Smooth muscle cell (in vitro differentiated cells): ENCODE measurements around the gene FAM171A1. TPM values are rescaled to one million over a fixed set of nuclear protein-coding genes. Genes with fewer than 3 reads are reported as not detected.

Experiments
- DNase-seq: peaks from one replicate; lab custom pipeline; 2025; ENCODE audit not compliant: unreplicated experiment; lab: John Stamatoyannopoulos, UW
- H2AFZ ChIP-seq: fragments of 200-600 bp; sonication (generic); 2 replicates; pipeline ENCODE4 v1.6.0; 2016; ENCODE audit warnings: antibody characterized with exemption, low read depth, mild to moderate bottlenecking
- H3F3A ChIP-seq: fragments of 200-600 bp; sonication (generic); 2 replicates; pipeline ENCODE4 v1.6.0; 2017; ENCODE audit warnings: antibody characterized with exemption, low read depth
- H3K27ac ChIP-seq: fragments of 200-600 bp; sonication (generic); 2 replicates; pipeline ENCODE4 v1.5.1; 2016; ENCODE audit warnings: low read depth, mild to moderate bottlenecking
- H3K27me3 ChIP-seq: fragments of 200-600 bp; sonication (generic); 2 replicates; pipeline ENCODE4 v1.6.1; 2016; ENCODE audit warnings: low read depth, mild to moderate bottlenecking
- H3K36me3 ChIP-seq: fragments of 200-600 bp; sonication (generic); 2 replicates; pipeline ENCODE4 v1.5.1; 2016; ENCODE audit warnings: low read depth
- H3K4me1 ChIP-seq: fragments of 200-600 bp; sonication (generic); 2 replicates; pipeline ENCODE4 v1.5.1; 2016; ENCODE audit warnings: low read depth
- H3K4me2 ChIP-seq: fragments of 200-600 bp; sonication (generic); 2 replicates; pipeline ENCODE4 v1.6.0; 2016; ENCODE audit warnings: mild to moderate bottlenecking
- H3K4me3 ChIP-seq: fragments of 200-600 bp; sonication (generic); 2 replicates; pipeline ENCODE4 v1.5.1; 2016; ENCODE audit warnings: mild to moderate bottlenecking
- H3K79me2 ChIP-seq: fragments of 200-600 bp; sonication (generic); 2 replicates; pipeline ENCODE4 v1.6.0; 2016; ENCODE audit warnings: low read depth, mild to moderate bottlenecking
- H3K9ac ChIP-seq: fragments of 200-600 bp; sonication (generic); 2 replicates; pipeline ENCODE4 v1.6.0; 2016; ENCODE audit warnings: low read depth
- H3K9me3 ChIP-seq: fragments of 200-600 bp; sonication (generic); replicated peaks from 2 replicates; pipeline ENCODE4 v1.5.1; 2016; ENCODE audit warnings: low read depth
- H4K20me1 ChIP-seq: fragments of 200-600 bp; sonication (generic); 2 replicates; pipeline ENCODE4 v1.6.0; 2016; ENCODE audit warnings: low read depth
- WGBS: methylation state at CpG from one replicate; pipeline ENCODE4 v1.1.7; 2016; ENCODE audit warnings: low lambda C conversion rate; 5-methylcytosine and 5-hydroxymethylcytosine counted together
- polyA plus RNA-seq: library from polyadenylated mRNA; unstranded; fragments of >200 nt; fragmentation: Nextera tagmentation; extraction: Ambion mirVana; gene quantifications from 2 replicates; pipeline ENCODE4 v1.2.1, GENCODE V29; 2016
- total RNA-seq: library from RNA; depleted of rRNA; stranded (reverse); fragments of >200 nt; gene quantifications from 2 replicates; pipeline ENCODE4 v1.2.3, GENCODE V29; 2014
- TF ChIP-seq, protein P1 (sequence below): fragments of 200-600 bp; sonication (generic); IDR thresholded peaks from 2 replicates; pipeline ENCODE4 v1.5.1; 2017; ENCODE audit warnings: borderline replicate concordance, mild to moderate bottlenecking, antibody characterized with exemption; ENCODE audit not compliant: insufficient read depth, poor library complexity, severe bottlenecking

Gene FAM171A1
- total and polyA plus RNA-seq, 2 experiments from 2014 or later: 25.5 to 37.2 TPM

DNA sequence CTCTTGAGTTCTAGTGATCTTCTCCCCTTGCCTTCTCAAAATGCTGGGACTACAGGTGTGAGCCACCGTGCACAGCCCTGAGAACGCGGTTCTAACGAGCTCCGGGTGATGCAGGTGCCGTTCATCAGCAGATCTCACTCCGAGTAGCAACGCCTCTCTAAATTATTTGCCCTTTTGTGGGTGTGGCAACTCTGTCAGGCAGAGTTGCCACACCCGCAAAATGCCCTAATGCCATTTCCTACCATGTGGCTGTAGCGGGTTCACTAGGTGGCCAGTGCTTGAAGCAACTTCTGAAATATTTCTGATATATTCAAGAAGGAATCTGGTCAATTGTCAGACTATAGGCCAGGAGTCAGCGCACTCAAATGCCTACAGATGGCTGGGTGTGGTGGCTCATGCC, 139.7 kb downstream of the FAM171A1 start:
- WGBS: 99% methylated on average over 11 of the region's 11 CpGs
- TF ChIP-seq, protein P1, sequence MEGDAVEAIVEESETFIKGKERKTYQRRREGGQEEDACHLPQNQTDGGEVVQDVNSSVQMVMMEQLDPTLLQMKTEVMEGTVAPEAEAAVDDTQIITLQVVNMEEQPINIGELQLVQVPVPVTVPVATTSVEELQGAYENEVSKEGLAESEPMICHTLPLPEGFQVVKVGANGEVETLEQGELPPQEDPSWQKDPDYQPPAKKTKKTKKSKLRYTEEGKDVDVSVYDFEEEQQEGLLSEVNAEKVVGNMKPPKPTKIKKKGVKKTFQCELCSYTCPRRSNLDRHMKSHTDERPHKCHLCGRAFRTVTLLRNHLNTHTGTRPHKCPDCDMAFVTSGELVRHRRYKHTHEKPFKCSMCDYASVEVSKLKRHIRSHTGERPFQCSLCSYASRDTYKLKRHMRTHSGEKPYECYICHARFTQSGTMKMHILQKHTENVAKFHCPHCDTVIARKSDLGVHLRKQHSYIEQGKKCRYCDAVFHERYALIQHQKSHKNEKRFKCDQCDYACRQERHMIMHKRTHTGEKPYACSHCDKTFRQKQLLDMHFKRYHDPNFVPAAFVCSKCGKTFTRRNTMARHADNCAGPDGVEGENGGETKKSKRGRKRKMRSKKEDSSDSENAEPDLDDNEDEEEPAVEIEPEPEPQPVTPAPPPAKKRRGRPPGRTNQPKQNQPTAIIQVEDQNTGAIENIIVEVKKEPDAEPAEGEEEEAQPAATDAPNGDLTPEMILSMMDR: no peak
- no peak overlapping the region for H3K4me3 ChIP-seq

DNA sequence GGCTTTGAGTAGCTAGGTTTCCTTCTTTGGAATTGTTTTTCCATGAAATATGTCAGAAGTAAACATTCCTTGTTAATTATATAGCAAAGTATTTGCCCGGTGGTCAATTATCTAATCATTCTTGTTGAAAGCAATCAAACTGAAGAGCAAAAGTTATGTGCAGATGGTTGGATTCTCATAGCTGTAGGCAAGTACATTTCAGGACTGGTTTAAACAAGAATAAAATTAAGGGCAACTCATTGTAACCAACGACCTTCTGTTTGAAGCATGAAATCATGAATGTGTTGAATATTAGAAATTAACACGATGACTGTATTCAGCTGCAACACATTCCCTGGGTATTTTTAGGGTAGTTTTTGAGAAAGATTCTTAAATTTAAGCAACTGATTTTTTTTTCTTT, 140.8 kb downstream of the FAM171A1 start:
- Histone ChIP-seq H3K9ac (no peak overlapping the region), H4K20me1 (no peaks in the 10 kb centered on the region), H3K79me2 (no peaks in the 10 kb centered on the region), H3K36me3 (no peaks in the 10 kb centered on the region), H3K27me3 (no peaks in the 10 kb centered on the region), H3F3A (no peaks in the 10 kb centered on the region), H3K4me3 (no peak overlapping the region), H3K27ac (no peak overlapping the region), H3K4me1 (no peaks in the 10 kb centered on the region), H2AFZ (no peak overlapping the region), H3K4me2 (no peak overlapping the region), H3K9me3 (no peaks in the 10 kb centered on the region)
- TF ChIP-seq, protein P1: no peak
- no peak for DNase-seq
- WGBS: 87% methylated on average over 3 of the region's 3 CpGs

More for the DNA sequence above, 139.7 kb downstream of the FAM171A1 start:
- Histone ChIP-seq H2AFZ (no peak overlapping the region), H3K27me3 (no peaks in the 10 kb centered on the region), H3F3A (no peaks in the 10 kb centered on the region), H3K27ac (no peak overlapping the region), H3K9ac (no peak overlapping the region), H4K20me1 (no peaks in the 10 kb centered on the region), H3K79me2 (no peaks in the 10 kb centered on the region), H3K36me3 (no peaks in the 10 kb centered on the region), H3K4me2 (no peak overlapping the region), H3K4me1 (no peaks in the 10 kb centered on the region), H3K9me3 (no peaks in the 10 kb centered on the region)
- no peak for DNase-seq

DNA sequence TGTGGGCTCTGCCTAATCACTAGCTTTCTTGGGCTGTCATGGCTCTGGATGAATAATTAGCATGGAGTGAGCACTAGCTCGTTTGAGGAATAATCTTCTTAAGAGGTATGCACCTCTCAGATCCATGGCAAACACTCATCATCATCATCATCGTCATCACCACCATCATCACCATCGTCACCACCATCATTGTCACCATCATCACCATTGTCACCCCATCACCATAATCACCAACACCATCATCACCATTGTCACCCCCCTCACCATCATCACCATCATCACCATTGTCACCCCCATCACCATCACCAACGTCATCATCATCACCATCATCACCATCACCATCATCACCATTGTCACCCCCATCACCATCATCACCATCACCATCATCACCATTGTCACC, 141.8 kb downstream of the FAM171A1 start:
- Histone ChIP-seq H3K4me3 (no peak overlapping the region), H3K79me2 (no peaks in the 10 kb centered on the region), H4K20me1 (no peaks in the 10 kb centered on the region), H3K4me2 (no peak overlapping the region), H3K36me3 (no peaks in the 10 kb centered on the region), H3K27me3 (no peaks in the 10 kb centered on the region), H3K27ac (no peak overlapping the region), H3K9me3 (no peaks in the 10 kb centered on the region), H3F3A (no peaks in the 10 kb centered on the region), H3K9ac (no peak overlapping the region), H3K4me1 (no peaks in the 10 kb centered on the region), H2AFZ (no peak overlapping the region)
- no peak for DNase-seq
- 80% methylated on average over 4 of the region's 4 CpGs for WGBS
- TF ChIP-seq, protein P1: no peak

DNA sequence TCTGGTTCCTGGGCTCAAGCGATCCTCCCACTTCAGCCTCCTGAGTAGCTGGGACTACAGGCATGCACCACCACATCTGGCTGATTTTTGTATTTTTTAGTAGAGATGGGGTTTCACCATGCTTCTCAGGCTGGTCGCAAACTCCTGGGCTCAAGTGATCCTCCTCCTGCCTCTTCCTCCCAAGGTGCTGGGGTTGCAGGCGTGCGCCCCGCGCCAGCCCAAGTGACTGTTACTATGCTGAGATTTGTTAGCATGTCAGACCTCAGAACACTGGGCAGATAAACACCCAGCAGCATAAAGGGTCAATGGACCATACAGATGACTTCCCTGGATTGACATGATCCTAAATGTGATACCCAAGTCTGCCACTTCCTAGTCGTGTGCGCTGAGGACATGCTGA, 142.7 kb downstream of the FAM171A1 start:
- no peaks in the 10 kb centered on the region for H3K4me1 ChIP-seq
- H3K27me3 ChIP-seq: no peaks in the 10 kb centered on the region
- DNase-seq: no peak
- no peak overlapping the region for H3K9ac ChIP-seq
- TF ChIP-seq, protein P1: no peak
- H3K9me3 ChIP-seq: no peaks in the 10 kb centered on the region
- H3K79me2 ChIP-seq: no peaks in the 10 kb centered on the region
- no peaks in the 10 kb centered on the region for H3K36me3 ChIP-seq
- H3K27ac ChIP-seq: no peak overlapping the region
- no peak overlapping the region for H3K4me2 ChIP-seq
- H4K20me1 ChIP-seq: no peaks in the 10 kb centered on the region
- H2AFZ ChIP-seq: no peak overlapping the region
- no peaks in the 10 kb centered on the region for H3F3A ChIP-seq
- H3K4me3 ChIP-seq: no peak overlapping the region
- WGBS: over 99% methylated on average over 8 of the region's 8 CpGs
